GM23338 (cell line): Measurements from ENCODE around the gene CTNNA3.

Source experiments
- CREB1 ChIP-seq: fragments of 250-450 bp; sonication (Bioruptor Pico); IDR thresholded peaks from 2 replicates; pipeline ENCODE4 v1.5.0; 2020; ENCODE audit warnings: low read depth, mild to moderate bottlenecking, moderate library complexity
- EZH2 ChIP-seq: fragments of 200-600 bp; sonication (generic); IDR thresholded peaks from one replicate; pipeline ENCODE4 v1.8.0; 2017; ENCODE audit warnings: antibody characterized with exemption, mild to moderate bottlenecking, low read depth; ENCODE audit not compliant: unreplicated experiment
- EZH2phosphoT487 ChIP-seq: fragments of 200-600 bp; sonication (generic); IDR thresholded peaks from one replicate; pipeline ENCODE4 v1.8.1; 2018; ENCODE audit warnings: antibody characterized with exemption; ENCODE audit not compliant: unreplicated experiment
- POLR2AphosphoS5 ChIP-seq: IDR thresholded peaks from 2 replicates; pipeline ENCODE4 v1.6.1; 2016; ENCODE audit warnings: antibody characterized with exemption, low read depth
- TF ChIP-seq, protein P1 (sequence below), 2 experiments: fragments of 200-600 bp in 1 of 2; sonication (generic) in 1 of 2; conservative IDR thresholded peaks; 2 replicates each; pipeline versions ENCODE4 v1.5.1 to v1.6.1; 2016 to 2017; ENCODE audit warnings: antibody characterized with exemption in 2 of 2, low read depth in 2 of 2, mild to moderate bottlenecking in 2 of 2, moderate library complexity in 1 of 2
- TF ChIP-seq, protein P2 (sequence below): IDR thresholded peaks from one replicate; pipeline ENCODE4 v1.6.1; 2018; ENCODE audit warnings: antibody characterized with exemption; ENCODE audit not compliant: unreplicated experiment
- TF ChIP-seq, protein P3 (sequence below): IDR thresholded peaks from 2 replicates; pipeline ENCODE4 v1.6.1; 2016; ENCODE audit warnings: antibody characterized with exemption
- TF ChIP-seq, protein P4 (sequence below): fragments of 250-450 bp; sonication (Bioruptor Pico); IDR thresholded peaks from 2 replicates; pipeline ENCODE4 v1.5.0; 2020; ENCODE audit warnings: mild to moderate bottlenecking, moderate library complexity

DNA sequence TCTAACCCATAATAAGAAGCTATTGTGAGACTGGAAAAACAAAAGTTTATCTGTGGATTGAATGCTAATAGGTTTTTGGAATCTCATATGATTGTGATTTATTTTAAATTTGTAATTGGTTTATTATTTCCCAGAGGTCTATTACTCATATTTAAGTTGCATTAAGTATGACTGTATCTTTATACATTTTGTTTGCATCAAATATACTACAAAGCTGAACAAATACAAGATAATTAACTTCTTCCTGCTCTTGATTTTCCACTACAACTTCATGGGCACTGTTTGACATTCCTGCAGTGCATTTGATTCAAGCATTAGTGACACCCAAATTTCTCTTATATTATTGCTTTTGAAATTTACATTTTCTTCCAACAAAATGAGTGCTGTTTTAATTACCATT is 1073.9 kb downstream of the CTNNA3 start:
- TF ChIP-seq, protein P1, sequence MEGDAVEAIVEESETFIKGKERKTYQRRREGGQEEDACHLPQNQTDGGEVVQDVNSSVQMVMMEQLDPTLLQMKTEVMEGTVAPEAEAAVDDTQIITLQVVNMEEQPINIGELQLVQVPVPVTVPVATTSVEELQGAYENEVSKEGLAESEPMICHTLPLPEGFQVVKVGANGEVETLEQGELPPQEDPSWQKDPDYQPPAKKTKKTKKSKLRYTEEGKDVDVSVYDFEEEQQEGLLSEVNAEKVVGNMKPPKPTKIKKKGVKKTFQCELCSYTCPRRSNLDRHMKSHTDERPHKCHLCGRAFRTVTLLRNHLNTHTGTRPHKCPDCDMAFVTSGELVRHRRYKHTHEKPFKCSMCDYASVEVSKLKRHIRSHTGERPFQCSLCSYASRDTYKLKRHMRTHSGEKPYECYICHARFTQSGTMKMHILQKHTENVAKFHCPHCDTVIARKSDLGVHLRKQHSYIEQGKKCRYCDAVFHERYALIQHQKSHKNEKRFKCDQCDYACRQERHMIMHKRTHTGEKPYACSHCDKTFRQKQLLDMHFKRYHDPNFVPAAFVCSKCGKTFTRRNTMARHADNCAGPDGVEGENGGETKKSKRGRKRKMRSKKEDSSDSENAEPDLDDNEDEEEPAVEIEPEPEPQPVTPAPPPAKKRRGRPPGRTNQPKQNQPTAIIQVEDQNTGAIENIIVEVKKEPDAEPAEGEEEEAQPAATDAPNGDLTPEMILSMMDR (conservative IDR thresholded peaks at IDR 0.05; ENCODE audit: low read depth in 2 of 2): no peak
- TF ChIP-seq EZH2phosphoT487 (no peak), POLR2AphosphoS5 (no peak), EZH2 (no peak), CREB1 (CRISPR knock-in tag) (no peak)
- TF ChIP-seq, protein P2, sequence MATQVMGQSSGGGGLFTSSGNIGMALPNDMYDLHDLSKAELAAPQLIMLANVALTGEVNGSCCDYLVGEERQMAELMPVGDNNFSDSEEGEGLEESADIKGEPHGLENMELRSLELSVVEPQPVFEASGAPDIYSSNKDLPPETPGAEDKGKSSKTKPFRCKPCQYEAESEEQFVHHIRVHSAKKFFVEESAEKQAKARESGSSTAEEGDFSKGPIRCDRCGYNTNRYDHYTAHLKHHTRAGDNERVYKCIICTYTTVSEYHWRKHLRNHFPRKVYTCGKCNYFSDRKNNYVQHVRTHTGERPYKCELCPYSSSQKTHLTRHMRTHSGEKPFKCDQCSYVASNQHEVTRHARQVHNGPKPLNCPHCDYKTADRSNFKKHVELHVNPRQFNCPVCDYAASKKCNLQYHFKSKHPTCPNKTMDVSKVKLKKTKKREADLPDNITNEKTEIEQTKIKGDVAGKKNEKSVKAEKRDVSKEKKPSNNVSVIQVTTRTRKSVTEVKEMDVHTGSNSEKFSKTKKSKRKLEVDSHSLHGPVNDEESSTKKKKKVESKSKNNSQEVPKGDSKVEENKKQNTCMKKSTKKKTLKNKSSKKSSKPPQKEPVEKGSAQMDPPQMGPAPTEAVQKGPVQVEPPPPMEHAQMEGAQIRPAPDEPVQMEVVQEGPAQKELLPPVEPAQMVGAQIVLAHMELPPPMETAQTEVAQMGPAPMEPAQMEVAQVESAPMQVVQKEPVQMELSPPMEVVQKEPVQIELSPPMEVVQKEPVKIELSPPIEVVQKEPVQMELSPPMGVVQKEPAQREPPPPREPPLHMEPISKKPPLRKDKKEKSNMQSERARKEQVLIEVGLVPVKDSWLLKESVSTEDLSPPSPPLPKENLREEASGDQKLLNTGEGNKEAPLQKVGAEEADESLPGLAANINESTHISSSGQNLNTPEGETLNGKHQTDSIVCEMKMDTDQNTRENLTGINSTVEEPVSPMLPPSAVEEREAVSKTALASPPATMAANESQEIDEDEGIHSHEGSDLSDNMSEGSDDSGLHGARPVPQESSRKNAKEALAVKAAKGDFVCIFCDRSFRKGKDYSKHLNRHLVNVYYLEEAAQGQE: no peak
- TF ChIP-seq, protein P3, sequence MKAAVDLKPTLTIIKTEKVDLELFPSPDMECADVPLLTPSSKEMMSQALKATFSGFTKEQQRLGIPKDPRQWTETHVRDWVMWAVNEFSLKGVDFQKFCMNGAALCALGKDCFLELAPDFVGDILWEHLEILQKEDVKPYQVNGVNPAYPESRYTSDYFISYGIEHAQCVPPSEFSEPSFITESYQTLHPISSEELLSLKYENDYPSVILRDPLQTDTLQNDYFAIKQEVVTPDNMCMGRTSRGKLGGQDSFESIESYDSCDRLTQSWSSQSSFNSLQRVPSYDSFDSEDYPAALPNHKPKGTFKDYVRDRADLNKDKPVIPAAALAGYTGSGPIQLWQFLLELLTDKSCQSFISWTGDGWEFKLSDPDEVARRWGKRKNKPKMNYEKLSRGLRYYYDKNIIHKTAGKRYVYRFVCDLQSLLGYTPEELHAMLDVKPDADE: no peak
- TF ChIP-seq, protein P4, sequence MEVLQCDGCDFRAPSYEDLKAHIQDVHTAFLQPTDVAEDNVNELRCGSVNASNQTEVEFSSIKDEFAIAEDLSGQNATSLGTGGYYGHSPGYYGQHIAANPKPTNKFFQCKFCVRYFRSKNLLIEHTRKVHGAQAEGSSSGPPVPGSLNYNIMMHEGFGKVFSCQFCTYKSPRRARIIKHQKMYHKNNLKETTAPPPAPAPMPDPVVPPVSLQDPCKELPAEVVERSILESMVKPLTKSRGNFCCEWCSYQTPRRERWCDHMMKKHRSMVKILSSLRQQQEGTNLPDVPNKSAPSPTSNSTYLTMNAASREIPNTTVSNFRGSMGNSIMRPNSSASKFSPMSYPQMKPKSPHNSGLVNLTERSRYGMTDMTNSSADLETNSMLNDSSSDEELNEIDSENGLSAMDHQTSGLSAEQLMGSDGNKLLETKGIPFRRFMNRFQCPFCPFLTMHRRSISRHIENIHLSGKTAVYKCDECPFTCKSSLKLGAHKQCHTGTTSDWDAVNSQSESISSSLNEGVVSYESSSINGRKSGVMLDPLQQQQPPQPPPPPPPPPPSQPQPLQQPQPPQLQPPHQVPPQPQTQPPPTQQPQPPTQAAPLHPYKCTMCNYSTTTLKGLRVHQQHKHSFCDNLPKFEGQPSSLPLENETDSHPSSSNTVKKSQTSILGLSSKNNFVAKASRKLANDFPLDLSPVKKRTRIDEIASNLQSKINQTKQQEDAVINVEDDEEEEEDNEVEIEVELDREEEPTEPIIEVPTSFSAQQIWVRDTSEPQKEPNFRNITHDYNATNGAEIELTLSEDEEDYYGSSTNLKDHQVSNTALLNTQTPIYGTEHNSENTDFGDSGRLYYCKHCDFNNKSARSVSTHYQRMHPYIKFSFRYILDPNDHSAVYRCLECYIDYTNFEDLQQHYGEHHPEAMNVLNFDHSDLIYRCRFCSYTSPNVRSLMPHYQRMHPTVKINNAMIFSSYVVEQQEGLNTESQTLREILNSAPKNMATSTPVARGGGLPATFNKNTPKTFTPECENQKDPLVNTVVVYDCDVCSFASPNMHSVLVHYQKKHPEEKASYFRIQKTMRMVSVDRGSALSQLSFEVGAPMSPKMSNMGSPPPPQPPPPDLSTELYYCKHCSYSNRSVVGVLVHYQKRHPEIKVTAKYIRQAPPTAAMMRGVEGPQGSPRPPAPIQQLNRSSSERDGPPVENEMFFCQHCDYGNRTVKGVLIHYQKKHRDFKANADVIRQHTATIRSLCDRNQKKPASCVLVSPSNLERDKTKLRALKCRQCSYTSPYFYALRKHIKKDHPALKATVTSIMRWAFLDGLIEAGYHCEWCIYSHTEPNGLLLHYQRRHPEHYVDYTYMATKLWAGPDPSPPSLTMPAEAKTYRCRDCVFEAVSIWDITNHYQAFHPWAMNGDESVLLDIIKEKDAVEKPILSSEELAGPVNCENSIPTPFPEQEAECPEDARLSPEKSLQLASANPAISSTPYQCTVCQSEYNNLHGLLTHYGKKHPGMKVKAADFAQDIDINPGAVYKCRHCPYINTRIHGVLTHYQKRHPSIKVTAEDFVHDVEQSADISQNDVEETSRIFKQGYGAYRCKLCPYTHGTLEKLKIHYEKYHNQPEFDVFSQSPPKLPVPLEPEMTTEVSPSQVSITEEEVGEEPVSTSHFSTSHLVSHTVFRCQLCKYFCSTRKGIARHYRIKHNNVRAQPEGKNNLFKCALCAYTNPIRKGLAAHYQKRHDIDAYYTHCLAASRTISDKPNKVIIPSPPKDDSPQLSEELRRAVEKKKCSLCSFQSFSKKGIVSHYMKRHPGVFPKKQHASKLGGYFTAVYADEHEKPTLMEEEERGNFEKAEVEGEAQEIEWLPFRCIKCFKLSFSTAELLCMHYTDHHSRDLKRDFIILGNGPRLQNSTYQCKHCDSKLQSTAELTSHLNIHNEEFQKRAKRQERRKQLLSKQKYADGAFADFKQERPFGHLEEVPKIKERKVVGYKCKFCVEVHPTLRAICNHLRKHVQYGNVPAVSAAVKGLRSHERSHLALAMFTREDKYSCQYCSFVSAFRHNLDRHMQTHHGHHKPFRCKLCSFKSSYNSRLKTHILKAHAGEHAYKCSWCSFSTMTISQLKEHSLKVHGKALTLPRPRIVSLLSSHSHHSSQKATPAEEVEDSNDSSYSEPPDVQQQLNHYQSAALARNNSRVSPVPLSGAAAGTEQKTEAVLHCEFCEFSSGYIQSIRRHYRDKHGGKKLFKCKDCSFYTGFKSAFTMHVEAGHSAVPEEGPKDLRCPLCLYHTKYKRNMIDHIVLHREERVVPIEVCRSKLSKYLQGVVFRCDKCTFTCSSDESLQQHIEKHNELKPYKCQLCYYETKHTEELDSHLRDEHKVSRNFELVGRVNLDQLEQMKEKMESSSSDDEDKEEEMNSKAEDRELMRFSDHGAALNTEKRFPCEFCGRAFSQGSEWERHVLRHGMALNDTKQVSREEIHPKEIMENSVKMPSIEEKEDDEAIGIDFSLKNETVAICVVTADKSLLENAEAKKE (CRISPR knock-in tag): no peak
